GM21381 (cell line): ENCODE results near the gene MPHOSPH9.
A peak's percentile ranks its signal among the peaks of the same experiment; 100 is the strongest.
"Not testable (repeated sequence)": the region's sequence is repeated elsewhere in the genome, so short reads cannot be mapped to it uniquely, and the experiment has no call there.

Experiments
- ATAC-seq: cut with Tn5 transposase; IDR thresholded peaks from one replicate; pipeline ENCODE4 v1.9.1; 2021; ENCODE audit warnings: mild to moderate bottlenecking, moderate library complexity; ENCODE audit not compliant: unreplicated experiment

MPHOSPH9 gene

DNA sequence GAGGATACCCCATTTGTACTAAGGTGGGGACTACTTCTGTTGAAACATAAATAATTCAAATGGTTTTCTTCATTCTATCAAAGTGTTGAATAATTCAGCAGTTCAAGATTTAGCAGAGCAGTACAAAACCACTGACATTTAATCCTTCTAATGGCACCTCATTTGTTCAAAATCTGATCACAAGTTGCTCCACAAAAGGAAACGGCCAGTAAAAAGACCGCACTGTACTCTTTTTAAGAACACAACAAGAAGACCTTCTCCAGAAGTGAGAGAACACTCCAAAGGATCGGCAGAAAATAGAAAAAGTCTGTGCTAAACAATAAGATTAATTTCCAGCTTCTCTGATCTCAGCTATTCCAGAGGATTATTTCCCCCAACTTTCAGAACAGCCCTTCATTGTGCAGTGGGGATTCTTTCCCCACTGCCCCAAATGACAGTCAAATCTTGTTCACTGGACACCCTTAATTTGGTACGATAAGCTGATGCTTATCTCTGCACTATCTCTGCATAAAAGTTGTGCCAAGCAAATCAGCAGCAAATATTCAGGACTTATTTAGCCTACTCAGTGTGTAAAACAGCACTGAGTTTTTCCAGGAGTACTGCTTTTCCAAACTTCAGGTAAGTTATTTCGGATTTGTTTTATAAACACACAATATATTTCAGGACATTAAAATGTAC lies 5.2 kb downstream of the MPHOSPH9 start:
- no peak for ATAC-seq

DNA sequence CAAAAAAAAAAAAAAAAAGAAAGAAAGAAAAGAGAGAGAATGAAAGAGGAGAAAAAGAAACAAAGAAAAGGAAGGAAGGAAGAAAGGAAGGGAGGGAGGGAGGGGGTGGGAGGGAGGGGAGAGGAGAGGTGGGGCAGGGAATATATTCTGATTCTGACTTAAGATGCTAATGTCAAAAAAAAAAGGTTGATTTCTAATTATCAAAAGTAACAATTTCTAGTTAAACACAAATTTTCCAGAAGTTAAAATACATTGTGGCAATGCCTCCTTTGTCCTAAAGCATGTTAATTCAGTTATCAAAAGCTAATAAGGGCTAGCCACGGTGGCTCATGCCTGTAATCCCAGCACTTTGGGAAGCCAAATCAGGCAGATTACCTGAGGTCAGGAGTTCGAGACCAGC lies 7.5 kb downstream of the MPHOSPH9 start:
- ATAC-seq: no peak

DNA sequence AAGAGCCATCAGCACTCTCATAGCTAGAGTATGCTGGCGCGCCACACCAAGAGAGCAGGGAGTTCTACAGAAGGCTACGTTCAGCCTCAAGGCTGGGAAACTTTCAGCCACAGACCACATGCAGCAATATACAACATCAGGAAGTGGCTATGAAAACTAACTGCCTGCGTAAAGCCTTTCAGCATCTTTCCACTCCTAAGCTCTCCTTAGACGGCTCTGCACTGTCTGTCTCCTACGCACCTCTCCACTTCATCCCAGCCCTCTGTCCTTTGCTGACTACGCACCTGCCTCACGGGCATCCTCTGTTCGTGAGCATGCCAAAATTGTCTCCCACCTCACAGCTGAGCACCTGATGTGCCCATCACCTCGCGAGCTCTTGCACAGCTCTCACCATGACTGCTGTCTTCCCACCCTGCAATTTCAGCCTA lies 9.7 kb downstream of the MPHOSPH9 start:
- ATAC-seq: peak; percentile 81

DNA sequence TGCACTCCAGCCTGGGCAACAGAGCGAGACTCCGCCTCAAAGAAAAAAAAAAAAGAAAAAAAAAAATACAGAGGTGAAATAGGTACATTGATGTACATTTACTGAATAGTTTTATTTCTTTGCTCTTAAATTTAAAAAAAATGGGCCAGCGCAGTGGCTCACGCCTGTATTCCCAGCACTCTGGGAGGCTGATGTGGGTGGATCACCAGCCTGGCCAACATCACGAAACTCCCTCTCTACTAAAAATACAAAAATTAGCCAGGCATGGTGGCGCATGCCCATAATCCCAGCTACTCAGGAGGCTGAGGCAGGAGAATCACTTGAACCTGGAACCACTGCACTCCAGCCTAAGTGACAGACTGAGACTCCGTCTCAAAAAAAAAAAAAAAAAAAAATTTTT lies 25.1 kb downstream of the MPHOSPH9 start:
- not testable (repeated sequence) for ATAC-seq

DNA sequence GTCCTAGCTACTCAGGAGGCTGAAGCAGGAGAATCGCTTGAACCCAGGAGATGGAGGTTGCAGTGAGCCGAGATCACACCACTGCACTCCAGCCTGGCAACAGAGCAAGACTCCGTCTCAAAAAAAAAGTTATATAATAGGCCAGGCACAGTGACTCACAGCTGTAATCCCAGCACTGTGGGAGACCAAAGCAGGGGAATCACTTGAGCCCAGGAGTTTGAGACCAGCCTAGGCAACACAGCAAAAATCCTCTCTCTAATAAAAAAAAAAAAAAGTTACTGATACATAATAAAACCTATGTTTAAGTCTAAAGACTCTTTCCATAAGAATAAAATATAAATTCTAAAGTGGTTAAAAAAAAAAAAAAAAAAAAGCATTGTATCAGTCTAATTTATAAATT lies 26.1 kb downstream of the MPHOSPH9 start:
- ATAC-seq: not testable (repeated sequence)

DNA sequence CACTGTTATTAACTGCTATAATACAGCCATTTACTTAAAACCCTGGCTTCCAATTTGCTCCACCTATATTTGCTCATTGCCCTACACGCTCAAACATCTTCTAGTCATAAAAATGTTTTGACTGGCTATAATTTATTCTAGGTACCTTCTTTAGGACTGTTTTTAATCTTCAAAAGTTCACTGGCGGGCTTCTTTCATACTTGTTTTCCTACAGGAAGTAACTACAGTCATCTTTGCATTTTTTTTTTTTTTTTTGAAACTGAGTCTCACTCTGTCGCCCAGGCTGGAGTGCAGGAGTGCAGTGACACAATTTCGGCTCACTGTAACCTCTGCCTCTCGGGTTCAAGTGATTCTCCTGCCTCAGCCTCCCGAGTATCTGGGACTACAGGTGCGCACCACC lies 32.5 kb downstream of the MPHOSPH9 start:
- no peak for ATAC-seq

DNA sequence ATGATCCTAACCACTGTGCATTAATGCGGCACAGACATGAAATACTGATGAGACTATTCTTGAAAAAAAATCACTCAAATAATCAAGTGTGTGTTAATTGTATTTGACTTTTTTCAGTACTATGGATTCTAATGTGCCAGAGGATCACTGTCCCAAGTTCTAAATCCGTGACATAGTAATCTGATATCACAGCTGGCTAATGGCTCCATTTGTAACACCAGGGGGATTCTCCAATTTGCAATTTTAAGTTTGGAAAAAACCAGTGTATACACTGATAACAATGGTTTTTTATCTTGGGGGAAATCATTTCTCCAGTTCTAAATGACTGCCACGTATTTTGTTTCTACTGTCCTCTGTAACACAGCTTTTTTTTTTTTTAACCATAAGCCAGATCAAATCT lies 33.0 kb downstream of the MPHOSPH9 start:
- ATAC-seq: no peak

DNA sequence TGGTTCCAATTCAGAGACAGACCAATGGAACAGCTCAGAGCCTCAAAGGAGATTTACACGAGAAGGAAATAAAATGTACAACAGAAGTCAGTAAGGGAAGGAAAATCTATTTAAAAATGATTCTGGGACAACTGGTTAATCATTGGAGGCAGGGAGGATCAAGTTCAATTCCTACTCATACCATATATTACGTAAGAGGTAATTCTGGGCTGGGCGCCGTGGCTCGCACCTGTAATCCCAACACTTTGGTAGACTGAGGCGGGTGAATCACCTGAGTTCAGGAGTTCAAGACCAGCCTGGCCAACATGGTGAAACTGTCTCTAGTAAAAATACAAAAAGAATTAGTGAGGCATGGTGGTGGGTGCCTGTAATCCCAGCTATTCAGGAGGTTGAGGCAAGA lies 45.3 kb downstream of the MPHOSPH9 start:
- no peak for ATAC-seq

DNA sequence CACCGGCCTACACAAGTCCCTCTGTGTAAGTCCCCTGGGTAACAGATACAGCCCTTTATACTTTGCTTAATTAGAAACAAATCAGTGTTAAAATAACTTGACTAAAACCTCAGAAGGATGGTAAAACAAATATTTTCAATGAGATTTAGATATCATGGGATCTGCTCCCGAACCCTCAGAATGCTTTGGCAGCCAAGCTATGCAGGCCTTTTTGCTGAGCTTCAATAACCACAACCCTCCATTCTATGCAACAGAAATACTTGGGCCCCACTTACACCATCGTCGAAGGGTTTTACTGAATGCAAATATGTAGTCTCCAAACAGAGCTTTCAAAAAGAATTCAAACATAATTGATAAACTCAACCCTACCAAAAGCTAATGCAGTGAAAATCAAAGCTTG lies 52.8 kb downstream of the MPHOSPH9 start:
- ATAC-seq: no peak

DNA sequence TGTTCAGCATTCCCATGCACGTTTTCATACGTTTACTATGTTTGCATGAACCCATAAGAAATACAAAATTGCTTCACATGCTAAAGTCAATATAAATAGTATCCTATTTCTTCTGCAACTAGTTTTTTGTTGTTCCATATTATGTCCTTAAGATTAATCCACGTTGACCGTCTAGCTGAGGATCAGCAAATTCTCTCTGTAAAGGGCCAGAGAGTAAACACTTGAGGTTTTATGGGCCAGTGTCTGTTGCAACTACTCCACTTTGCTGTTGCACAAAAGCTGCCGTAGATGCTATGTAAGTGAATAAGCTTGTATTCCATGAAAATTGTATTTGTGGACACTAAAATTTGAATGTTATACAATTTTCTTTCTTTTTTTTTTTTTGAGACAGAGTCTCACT lies 61.0 kb downstream of the MPHOSPH9 start:
- no peak for ATAC-seq

DNA sequence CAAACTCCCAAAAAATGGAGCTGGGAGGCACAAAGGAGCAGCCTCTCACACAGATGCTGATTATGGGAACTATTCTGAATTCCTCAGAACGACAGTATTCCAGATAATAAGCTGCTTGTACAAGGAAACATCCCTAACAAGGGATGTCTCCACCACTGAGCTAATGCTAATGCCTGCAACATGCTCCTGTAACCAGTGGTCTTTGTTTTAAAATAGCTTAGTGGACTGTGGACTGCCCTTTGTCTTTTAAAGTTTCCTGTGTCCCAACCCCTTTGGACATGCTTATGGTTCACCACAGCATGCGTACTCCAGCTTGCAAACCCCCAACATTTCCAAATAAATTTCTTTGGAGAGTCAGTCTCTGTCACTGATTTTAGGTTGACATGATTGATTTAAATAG lies 65.6 kb downstream of the MPHOSPH9 start:
- no peak for ATAC-seq

DNA sequence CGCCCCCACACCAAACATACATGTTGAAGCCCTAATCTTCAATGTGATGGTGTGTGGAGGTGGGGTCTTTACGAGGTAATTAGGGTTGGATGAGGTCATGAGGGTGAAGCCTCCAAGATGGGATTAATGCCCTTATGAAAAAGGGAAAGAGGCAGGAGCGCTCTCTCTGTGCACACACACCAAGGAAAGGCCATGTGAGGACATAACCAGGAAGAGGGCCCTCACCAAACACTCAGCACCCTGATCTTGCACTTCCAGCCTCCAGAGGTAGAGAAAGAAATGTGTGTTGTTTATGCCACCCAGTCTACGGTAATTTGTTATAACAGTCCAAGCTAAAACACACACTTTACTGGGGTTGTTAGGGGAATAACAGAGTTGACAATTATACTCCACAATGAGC lies 67.4 kb downstream of the MPHOSPH9 start:
- ATAC-seq: no peak

DNA sequence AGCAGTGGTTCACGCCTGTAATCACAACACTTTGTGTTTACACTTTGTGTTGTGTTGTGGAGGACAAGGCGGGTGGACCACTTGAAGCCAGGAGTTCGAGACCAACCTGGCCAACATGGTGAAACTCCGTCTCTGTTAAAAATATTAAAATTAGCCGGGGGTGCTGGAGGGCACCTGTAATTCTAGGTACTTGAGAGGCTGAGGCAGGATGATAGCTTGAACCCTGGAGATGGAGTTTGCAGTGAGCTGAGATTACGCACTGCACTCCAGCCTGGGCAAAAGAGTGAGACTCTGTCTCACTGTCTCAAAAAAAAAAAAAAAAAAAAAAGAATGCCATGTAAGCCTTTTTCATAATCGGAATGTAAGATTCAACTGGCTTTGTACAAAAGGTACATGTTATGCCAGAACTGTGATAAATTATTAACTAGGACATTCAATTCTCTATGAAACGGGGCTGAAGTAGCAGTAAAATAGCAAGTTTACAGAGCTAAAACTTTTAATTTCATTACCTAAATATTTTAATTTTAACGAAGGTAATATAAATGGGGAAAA lies 68.2 kb downstream of the MPHOSPH9 start:
- ATAC-seq: no peak

DNA sequence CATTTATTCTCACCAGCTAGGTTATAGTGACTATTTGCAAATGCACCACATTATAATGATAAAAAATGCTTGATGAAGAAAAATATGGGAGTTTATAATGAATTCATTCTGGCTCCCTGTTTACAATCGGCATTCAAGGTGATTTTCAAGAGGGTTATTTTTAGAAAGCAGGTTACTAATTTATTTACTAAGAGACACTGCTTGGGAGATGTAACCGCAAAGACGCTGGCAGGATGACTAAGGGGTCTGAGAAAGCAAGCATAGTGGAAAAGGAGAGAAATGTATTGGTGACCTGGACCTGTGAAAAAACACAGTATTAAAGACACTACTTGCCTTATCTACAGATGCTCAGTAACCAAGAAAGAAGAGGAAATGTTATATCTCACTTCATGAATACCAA lies 68.7 kb downstream of the MPHOSPH9 start:
- ATAC-seq: no peak

DNA sequence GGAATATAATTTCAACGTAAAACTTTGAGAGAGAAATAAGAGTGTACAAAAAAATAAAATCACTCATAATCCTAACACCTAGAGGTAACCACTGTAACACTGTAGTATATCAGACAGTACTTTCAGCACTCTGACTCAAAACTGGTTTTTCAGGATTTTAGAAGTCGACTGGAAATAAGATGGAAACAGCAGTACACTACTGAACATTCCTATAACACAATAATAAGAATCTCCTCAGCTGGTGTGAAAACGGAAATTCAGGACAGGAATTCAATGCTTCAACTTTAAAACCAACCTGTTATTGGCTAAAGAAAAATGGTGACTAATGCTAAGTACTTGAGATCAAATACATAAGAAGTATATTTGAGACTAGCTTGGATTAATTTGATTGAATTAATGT lies 69.7 kb downstream of the MPHOSPH9 start:
- ATAC-seq: no peak

DNA sequence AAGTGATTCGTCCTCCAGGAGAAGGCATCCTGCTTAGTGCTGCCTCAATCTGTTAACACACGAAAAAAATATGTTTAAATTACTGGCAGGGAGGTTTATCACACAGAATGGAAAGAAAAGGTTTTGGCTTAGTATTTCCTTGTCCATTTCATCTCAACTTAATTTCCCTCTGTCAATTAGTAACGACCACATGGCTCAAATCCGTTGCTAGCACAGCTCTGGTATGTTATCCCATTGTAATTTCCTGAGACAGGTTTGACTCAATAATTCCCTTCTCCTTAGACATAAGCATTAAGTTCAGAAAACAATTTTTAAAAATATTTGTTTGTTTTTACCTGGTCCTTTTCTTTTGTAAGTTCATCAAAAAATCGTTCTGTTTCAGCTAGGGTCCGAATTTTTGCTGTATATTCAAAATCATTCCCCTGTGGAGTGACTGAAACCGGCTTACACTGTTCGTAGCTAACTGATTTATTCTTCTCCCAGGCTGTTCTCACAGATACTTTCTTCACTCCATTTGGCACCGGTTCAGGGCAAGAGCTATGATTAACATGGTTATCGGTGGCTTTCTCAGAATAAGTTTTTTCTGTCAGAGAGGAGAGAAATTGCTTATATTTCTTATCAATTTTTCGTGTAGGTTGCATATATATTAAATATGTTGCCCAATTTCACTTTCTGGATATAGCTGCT lies 72.0 kb downstream of the MPHOSPH9 start:
- ATAC-seq: no peak

DNA sequence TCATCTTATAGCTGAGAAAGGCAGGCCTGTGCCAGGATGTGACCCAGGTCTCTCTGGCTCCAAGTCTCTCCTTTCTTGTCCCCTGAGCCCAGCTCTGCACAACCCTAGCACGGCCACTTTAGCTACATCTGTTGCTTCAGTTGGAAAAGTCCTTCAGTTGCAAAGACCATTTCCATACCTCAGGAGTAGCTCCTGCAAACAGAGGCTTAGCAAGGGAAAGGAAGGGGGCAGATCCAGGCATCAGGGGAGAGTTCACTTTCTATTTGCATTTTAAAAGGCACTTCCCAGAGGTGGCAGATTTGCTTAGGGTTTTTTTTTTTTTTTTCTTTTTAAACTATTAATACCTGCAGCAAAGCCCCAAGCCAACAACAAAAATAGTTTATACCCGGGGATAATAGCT lies 79.0 kb downstream of the MPHOSPH9 start:
- no peak for ATAC-seq

DNA sequence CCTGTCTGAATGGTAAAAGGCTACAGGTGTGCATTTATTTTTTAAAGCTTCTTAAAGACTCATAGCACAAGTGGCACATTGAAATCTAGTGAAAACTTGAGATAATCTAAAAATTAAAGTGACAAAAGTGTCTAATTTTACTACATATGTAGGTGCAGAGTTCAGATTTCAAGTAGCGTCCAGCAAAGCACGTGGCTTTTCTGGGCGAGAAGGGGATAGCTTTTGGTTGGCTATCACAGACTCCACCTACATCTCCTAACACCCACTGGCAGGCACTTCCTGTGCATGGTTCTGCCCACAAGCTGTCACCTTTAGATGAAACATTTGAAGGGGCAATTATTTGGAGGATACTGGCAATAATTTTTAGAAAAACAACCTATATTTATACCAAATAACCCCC lies 80.1 kb downstream of the MPHOSPH9 start:
- ATAC-seq: no peak

DNA sequence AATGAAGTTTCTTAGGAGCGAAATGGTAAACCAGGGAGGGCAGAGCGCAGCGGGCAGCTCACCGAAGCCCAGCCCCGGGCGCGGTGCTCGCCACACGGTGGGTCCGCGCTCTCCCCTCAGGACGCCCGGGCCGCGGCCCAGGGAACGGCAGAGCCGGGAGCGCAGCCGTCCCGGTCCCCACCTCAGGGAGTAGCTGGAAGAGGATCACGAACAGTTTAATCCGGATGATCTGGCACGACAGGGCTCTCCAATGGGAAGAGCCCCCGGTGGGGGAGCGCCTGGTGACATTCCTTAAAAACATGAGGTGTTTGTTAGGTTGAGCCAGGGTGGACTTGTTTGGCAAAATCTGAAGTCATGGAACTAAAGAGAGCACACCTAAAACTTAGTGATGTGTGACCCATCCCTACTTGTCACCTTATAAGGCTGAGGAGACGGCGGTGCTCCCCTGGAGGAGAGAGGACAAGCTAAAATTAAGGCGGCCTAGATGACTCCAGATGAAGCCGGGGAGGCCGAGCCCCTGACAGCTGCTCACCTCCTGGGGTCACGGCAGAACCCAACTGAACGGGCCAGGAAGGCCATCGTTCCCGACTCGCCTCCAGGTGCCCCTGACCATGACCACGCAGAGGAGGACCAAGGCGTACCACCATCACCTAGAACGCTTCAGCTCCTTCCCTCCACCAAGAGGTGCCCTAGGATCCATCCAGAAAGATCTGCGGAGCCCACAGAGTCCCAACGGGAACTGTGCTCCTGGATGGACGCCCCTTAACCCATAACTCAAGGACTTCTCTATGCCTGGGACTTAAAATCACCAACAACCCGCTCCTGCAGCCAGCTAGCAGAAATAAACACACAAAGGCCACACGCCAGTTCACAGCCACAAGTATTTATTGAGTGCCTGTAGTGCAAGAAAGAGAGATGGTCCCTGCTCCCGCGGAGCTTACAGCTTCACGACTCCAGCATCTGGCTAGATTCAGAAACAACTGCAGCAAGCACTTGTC lies 81.2 kb downstream of the MPHOSPH9 start:
- peak; percentile 19 for ATAC-seq

DNA sequence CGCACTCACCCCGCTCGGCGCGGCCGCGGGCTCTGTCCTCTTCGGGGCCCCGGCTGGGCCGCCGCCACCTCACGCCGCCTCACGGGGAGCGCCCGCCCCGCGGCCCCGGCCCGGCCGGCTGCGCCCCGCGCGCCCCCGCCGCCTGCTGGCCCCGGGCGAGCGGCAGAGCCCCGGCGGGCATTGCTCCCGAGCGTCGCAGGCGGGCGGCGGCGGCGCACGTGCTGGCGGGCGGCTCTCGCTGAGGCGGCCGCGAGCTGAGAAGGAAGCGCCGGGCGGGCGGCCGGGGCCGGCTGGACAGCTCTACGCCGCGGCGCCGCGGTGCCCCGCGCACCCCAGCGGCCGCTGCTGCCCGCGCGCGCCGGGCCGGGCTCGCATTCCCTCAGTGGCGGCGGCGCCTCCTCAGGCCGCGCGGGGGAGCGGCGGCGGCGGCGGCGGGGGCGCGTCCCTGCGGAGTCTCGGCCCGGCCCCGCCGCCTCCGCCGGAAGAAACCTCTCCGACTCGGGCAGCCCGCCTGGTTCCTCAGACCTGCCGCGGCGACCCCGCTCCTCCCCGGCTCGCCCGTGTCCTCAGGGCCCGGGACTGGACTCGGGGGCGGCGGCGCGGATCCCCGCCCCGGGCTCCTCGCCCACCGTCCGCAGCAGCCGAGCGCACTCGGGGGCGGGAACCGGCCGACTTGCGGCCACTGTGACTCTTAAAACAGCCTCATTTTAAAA lies 82.0 kb downstream of the MPHOSPH9 start, which contains the start of gene PITPNM2:
PITPNM2 (minus strand) TSS at position 347 of the 713 bp plus-strand sequence. CDS start 116,500 bp downstream, outside the sequence.
- peak; percentile 54 for ATAC-seq
